Stimulated activated CD8-positive, alpha-beta memory T cell treated with anti-CD3 and anti-CD28 coated beads, Interleukin-15, amount 100 ng/mL, for 1 hour (primary cell): ENCODE results near the gene MAGOH.
"Not testable (repeated sequence)": the region's sequence is repeated elsewhere in the genome, so short reads cannot be mapped to it uniquely, and the experiment has no call there.

ENCODE experiments used
- DNase-seq: peaks from one replicate; pipeline ENCODE4 v3.0.0-alpha.2; 2020; ENCODE audit warnings: low read depth

The MAGOH gene

DNA sequence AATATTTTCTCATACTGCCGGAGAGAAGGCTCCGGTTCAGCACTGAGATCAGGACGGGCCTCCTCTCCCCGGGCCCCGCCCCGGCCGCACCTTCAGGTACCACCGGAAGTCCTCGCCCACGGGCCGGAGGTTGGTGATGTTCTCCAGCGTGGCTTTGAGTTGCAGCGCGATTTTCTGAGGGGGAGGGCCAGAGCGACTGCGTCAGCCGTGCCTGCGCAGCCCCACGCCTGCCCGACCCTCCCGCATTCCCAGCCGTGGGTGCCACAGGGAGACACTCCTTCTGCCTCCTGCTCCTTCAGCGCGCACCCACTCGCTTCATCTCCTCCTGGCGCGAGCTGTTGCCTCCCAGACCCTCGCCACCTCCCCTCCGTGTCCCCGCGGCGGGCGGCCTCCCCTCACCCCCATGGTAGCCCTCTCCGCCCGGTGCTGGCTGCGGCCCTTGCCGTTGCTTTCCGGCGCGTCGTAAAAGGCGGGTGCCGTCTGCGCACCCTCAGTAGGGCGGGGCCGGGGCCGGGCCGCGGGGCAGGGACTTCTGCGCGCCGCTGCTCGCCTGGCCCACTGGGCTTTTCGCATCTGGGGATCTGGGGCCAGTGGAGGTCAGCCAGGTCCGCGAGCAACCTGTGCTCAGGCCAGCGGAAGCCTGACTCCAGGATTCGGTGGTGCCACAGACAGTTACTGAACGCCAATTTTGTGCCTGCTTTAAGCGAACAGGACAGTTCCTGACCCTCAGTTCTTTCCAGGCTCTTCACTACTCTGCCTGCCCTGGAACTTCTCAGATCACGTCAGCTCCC, 18.0 kb downstream of the MAGOH start, which contains the start of gene CZIB:
Gene CZIB, minus strand, starts transcription at position 464 of the 791 bp plus-strand sequence. Its CDS starts 59 bp downstream, at position 405.
- DNase-seq = peak; percentile 81

GRCh38 chr1:53219711-53220110, 18.6 kb downstream of the MAGOH start:
- DNase-seq = no peak

DNA sequence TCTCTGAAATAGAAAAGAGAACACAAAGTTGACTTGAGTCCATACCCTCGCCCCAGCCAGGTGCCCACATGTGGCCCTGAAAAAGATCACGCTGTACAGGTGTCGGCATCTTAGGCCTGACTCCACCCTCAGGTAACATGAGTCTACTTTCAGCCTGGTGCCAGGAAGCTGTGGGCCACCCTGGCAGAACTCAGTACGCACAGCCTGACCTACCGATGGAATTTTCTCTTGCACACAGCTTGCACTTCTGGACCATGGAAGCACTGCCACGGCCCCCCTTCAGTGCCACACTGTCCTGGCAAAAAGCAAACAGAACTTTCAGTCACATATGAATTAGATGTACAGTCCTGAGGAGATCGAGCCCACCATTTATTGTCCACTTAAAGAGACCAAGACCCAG, 20.1 kb downstream of the MAGOH start:
- no peak for DNase-seq

- no peak for DNase-seq
These were observed 23.9 kb downstream of the MAGOH start for GRCh38 chr1:53214376-53214940.

DNA sequence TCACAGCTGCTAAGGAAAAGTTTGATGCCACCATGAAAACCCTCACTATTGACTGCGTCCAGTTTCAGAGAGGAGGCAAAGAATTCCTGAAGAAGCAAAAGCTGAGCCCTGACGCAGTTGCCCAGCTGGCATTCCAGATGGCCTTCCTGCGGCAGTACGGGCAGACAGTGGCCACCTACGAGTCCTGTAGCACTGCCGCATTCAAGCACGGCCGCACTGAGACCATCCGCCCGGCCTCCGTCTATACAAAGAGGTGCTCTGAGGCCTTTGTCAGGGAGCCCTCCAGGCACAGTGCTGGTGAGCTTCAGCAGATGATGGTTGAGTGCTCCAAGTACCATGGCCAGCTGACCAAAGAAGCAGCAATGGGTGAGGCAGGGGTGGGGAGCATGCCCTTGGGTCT, 27.4 kb downstream of the MAGOH start:
- DNase-seq = no peak

- DNase-seq = no peak
These were observed 28.0 kb downstream of the MAGOH start for GRCh38 chr1:53210352-53210751.

GRCh38 chr1:53207726-53208125, 30.6 kb downstream of the MAGOH start:
- DNase-seq = no peak

DNA sequence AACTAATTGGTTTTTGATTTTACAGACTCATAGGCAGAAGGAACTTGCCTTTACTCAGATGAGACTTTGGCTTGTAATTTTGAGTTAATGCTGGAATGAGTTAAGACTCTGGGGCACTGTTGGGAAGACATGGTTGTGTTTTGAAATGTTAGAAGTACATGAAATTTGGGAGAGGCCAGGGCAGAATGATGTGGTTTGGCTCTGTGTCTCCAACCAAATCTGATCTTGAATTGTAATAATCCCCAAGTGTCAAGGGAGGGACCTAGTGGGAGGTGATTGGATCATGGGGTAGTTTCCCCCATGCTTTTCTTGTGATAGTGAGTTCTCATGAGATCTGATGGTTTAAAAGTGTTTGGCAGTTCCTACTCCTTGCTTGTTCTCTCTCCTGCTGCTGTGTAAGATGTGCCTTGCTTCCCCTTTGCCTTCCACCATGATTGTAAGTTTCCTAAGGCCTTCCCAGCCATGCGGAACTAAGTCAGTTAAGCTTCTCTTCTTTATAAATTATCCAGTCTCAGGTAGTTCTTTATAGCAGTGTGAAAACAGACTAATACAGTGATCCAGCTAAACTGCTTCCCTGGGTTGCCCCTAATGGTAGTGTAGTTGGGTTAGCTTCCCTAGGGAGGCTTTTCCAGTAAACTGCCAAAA, 31.5 kb downstream of the MAGOH start:
- DNase-seq = no peak

DNA sequence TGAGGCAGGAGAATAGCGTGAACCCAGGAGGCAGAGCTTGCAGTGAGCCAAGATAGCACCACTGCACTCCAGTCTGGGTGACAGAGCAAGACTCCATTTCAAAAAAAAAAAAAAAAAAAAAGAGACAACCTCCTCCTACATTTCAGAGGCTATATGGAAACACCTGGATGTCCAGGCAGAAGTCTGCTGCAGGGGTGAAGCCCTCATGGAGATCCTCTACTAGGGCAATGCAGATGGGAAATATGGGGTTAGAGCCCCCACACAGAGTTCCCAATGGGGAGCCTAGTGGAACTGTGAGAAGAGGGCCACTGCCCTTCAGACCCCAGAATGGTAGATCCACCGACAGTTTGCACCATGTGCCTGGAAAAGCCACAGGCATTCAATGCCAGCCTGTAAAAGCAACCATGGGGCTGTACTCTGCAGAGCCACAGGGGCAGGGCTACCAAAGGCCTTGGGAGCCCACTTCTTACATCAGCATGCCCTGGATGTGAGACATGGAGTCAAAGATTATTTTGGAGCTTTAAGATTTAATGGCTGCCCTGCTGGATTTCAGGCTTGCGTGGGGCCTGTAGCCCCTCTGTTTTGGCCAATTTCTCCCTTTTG, 32.1 kb downstream of the MAGOH start:
- DNase-seq = not testable (repeated sequence)

DNA sequence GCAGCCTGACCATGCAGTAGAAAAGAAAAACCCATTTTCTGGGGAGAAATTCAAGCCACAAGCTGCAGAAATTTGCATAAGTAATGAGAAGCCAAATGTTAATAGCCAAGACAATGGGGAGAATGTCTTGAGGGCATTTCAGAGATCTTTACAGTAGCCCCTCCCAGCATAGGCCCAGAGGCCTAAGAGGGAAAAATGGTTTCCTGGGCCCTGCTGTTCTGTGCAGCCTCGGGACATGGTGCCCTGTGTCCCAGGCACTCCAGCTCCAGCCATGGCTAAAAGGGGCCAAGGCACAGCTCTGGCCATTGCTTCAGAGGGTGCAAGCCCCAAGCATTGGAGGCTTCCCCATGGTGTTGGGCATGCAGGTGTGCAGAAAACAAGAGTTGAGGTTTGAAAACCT, 32.8 kb downstream of the MAGOH start:
- not testable (repeated sequence) for DNase-seq

DNA sequence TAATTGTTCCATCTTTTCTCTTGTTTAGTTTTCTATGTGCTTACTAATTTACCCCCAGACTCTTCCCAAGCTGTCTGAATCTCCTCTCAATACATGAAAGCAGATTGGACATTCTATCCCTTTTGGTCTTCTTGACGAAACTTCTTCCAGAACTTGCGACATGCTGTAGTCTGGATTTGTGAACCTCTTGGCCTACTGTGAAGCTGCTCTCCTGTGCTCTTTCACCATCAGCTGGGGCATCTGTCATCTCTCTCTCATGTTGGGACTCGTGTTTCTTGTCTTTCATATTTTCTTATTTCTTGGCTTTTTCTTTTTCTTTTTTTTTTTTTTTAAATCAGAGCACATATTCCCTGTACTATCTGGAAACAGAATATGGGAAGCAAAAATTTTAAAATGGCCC, 34.9 kb downstream of the MAGOH start:
- no peak for DNase-seq

GRCh38 chr1:53198241-53198651, 40.1 kb downstream of the MAGOH start:
- no peak for DNase-seq

GRCh38 chr1:53197291-53198200, 40.8 kb downstream of the MAGOH start:
- no peak for DNase-seq

DNA sequence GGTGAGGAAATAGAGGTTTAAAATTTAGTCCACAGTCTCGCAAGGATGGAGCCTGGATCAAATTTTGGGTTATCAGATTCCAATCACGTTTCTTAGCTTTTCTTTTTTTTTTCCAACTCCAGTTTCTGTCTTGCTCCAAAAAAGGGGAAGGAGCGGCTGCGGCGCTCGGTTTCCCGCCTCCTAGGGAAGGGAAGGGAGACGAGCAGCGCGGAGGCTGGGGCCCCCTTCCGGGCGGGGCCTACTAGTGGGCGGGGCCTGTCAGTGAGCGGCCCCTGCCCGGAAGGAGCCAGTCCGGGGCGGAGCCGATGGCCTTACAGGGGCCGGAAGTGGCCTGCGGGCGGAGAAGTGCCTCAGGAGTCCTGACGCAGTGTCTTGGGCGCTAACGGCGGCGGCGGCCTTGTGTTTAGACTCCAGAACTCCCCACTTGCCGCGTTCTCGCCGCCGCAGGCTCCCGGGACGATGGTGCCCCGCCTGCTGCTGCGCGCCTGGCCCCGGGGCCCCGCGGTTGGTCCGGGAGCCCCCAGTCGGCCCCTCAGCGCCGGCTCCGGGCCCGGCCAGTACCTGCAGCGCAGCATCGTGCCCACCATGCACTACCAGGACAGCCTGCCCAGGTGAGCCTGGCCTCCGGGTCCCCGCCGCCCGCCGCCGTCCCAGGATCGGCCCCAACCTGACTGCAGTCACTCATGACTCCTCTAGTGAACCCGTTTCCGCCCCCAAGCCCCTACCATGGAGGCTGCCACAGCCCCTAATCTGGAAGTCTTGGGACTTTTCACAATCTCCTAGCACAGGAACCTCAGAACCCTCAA, 41.6 kb downstream of the MAGOH start, which contains the start of gene CPT2:
Gene CPT2, plus strand, starts transcription at position 340 of the 806 bp plus-strand sequence. Its CDS starts 120 bp downstream, at position 460.
- peak; percentile 75 for DNase-seq

- DNase-seq = no peak
These were observed 42.3 kb downstream of the MAGOH start for GRCh38 chr1:53196017-53196484.

DNA sequence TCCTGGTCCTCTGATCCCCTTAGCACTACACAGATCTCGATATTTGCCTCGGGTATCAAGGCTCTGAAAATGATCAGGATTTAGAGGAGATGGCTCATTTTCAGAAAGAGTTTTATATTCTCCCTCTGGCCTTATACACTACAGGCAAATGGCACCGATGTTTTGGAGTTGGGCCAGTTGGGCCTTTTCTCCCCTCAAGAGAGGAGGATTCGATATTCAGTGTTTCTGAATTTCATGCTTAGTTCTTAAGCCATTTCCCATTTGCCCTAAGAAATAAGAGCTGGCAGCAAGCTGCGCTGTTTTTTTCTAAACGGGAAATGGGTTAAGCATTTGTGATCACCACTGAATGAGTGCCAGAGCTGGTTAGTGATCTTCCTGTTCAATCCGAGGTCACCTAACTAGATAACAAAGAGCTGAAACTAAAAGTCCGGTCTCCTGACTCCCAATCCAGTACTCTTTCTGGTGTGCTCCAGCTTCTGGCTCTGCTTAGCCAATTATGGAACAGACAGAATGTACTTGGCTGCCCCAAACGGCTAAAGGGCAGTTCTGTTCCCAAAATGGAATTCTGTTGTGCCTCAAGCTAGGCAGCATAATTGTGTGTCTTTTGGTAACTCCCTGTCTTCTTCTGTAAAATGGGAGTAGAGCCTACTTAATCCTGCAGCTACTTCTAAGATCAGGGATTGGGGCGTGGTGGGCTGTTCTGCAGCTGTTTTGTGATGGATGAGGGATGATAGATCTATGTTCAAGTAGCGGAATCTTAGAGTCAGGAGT, 42.9 kb downstream of the MAGOH start:
- no peak for DNase-seq

- no peak for DNase-seq
These were observed 48.1 kb downstream of the MAGOH start for GRCh38 chr1:53190210-53190611.

- DNase-seq = no peak
These were observed 49.3 kb downstream of the MAGOH start for GRCh38 chr1:53189061-53189460.

DNA sequence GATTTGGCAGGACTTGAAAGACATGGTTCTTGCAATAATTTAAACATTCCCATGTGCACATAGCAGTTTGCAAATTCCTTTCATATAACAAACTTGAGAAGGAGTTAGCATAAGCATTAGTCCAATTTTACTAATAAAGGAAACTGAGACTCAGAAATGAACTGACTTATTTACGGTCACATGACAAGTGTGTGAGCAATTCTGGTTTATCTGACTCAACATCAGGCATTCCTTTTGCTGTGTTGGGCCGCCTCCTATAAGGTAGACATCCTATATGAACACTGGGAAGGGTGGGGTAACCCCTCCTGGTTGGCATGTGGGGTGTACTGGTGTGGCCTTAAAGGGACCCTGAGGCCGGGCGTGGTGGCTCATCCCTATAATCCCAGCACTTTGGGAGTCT, 50.2 kb downstream of the MAGOH start:
- DNase-seq = no peak

DNA sequence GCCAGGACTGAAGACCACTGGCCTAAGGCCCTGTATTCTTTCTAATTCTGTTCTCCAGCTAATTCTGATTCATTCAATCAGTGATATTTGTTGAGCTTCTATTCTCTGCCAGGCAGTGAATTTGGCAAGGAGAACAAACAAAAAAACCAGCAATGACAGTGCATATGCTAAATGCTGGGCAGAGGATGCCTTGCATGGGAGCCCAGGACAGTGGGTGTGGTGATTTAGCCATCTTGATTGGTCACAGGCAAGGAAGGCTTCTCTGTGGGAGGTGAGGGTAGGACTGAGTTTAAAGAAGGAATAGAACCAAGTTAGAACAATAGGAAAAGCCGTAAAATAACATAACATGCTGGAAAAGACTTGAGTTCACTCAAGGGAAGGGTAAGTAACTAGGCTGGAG, 50.9 kb downstream of the MAGOH start:
- no peak for DNase-seq
